Keratinocyte (primary cell): ENCODE data around the gene KCNJ8. TPM values are rescaled to one million over a fixed set of nuclear protein-coding genes. Genes with fewer than 3 reads are reported as not detected.

ENCODE experiments used
- DNase-seq: peaks from one replicate; pipeline ENCODE4 v3.0.0-alpha.2; 2011; ENCODE audit warnings: low read depth, missing footprints, low spot score
- FAIRE-seq: peaks from 2 replicates; lab custom pipeline; 2011; peaks lifted over from hg19 to GRCh38; lab: Jason Lieb, UNC
- H2AFZ ChIP-seq: 2 replicates; pipeline ENCODE4 v1.6.0; 2012; ENCODE audit warnings: low read length, control low read depth, inconsistent platforms; ENCODE audit not compliant: control insufficient read depth
- H3K27ac ChIP-seq: 2 replicates; pipeline ENCODE4 v1.5.1; 2011; ENCODE audit warnings: low read length; ENCODE audit not compliant: control insufficient read depth, insufficient read depth
- H3K27me3 ChIP-seq: 3 replicates; pipeline ENCODE4 v1.6.0; 2011; ENCODE audit warnings: low read length; ENCODE audit not compliant: control insufficient read depth, insufficient read depth; ENCODE audit errors: extremely low read depth
- H3K36me3 ChIP-seq, 2 experiments: 2 replicates in 1 of 2; 3 replicates in 1 of 2; pipeline ENCODE4 v1.5.1; 2011; ENCODE audit warnings: low read length in 2 of 2, mild to moderate bottlenecking in 1 of 2; ENCODE audit not compliant: control insufficient read depth in 2 of 2, insufficient read depth in 2 of 2; ENCODE audit errors: extremely low read depth in 1 of 2
- H3K4me1 ChIP-seq: 3 replicates; pipeline ENCODE4 v1.5.1; 2011; ENCODE audit warnings: low read length; ENCODE audit not compliant: control insufficient read depth, insufficient read depth; ENCODE audit errors: extremely low read depth
- H3K4me2 ChIP-seq: 3 replicates; pipeline ENCODE4 v1.6.0; 2011; ENCODE audit warnings: low read depth, low read length; ENCODE audit not compliant: control insufficient read depth, insufficient read depth; ENCODE audit errors: extremely low read depth
- H3K4me3 ChIP-seq, 3 experiments: fragments of 200-600 bp in 1 of 3; sonication (generic) in 1 of 3; 2 replicates in 2 of 3; 3 replicates in 1 of 3; pipeline ENCODE4 v1.5.1; 2011 to 2016; ENCODE audit warnings: low read length in 3 of 3, mild to moderate bottlenecking in 3 of 3, control low read depth in 2 of 3, inconsistent platforms in 1 of 3, low read depth in 1 of 3, mixed read lengths in 1 of 3, mixed run types in 1 of 3, moderate library complexity in 1 of 3; ENCODE audit not compliant: control insufficient read depth in 2 of 3, insufficient read depth in 2 of 3; ENCODE audit errors: extremely low read depth in 1 of 3
- H3K79me2 ChIP-seq: 2 replicates; pipeline ENCODE4 v1.6.0; 2012; ENCODE audit warnings: low read length; ENCODE audit not compliant: control insufficient read depth, insufficient read depth
- H3K9ac ChIP-seq: 3 replicates; pipeline ENCODE4 v1.6.0; 2011; ENCODE audit warnings: low read length; ENCODE audit not compliant: control insufficient read depth, insufficient read depth; ENCODE audit errors: extremely low read depth
- H3K9me1 ChIP-seq: 3 replicates; pipeline ENCODE4 v1.6.0; 2011; ENCODE audit warnings: low read length; ENCODE audit not compliant: control insufficient read depth, insufficient read depth; ENCODE audit errors: extremely low read depth
- H3K9me3 ChIP-seq: 2 replicates; pipeline ENCODE4 v1.5.1; 2012; ENCODE audit warnings: low read depth, low read length; ENCODE audit not compliant: control insufficient read depth
- H4K20me1 ChIP-seq: 3 replicates; pipeline ENCODE4 v1.6.0; 2011; ENCODE audit warnings: low read length; ENCODE audit not compliant: control insufficient read depth, insufficient read depth; ENCODE audit errors: extremely low read depth
- EZH2 ChIP-seq: IDR thresholded peaks from one replicate; pipeline ENCODE4 v1.6.1; 2012; ENCODE audit warnings: inconsistent platforms, mild to moderate bottlenecking, low read length, moderate library complexity
- dilution Hi-C: fragments of 300-500 bp; cut with MboI; formaldehyde crosslinking; loops from one replicate; pipeline ENCODE4 v1.7.0; 2020; ENCODE audit warnings: low sequenced_read_pairs; ENCODE audit not compliant: extremely low pct_ligation_motif_present
- polyA plus RNA-seq, 5 experiments: library from polyadenylated mRNA; depleted of rRNA in 3 of 5; stranded (reverse) in 3 of 5; stranded (forward) in 1 of 5; unstranded in 1 of 5; fragments of >200 nt; gene quantifications; 1 replicate in 1 of 5; 2 replicates in 3 of 5; 3 replicates in 1 of 5; pipeline versions ENCODE4 v1.2.1 to v1.2.3, GENCODE V29; 2011 to 2012; ENCODE audit warnings: missing spikeins in 2 of 5, low read depth in 1 of 5, low replicate concordance in 1 of 5
- TF ChIP-seq, protein P1 (sequence below), 3 experiments: IDR thresholded peaks in 1 of 3; conservative IDR thresholded peaks in 1 of 3; optimal IDR thresholded peaks in 1 of 3; 2 replicates in 2 of 3; 3 replicates in 1 of 3; pipeline versions ENCODE3 to v1.5.1; 2011; ENCODE audit warnings: low read length in 3 of 3, mild to moderate bottlenecking in 3 of 3, moderate library complexity in 2 of 3, control low read depth in 1 of 3, inconsistent platforms in 1 of 3; ENCODE audit not compliant: insufficient read depth in 2 of 3; ENCODE audit errors: extremely low read depth in 1 of 3

The KCNJ8 gene
- polyA plus RNA-seq, 1 donor (not counting 4 experiments of a cell fraction or from before 2014, with no cell fraction given) = not detected

DNA sequence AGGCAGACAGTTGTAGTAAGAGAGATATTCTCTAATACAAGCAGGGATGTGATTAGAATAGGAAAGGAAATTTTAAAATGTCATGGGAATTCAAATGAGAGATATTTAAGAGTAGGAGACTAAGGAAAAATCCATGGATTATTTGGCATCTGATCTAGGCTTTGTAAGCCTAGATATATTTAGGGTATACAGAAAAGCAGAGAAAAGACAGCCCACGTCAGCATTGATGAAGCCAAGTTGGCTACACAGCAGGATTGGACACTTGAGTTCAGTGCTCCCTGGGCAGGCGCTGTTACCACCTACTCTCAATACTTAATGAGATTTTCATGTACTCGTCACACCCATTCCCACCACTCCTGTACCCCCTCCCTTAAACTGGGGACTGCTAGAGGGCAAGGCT, 1.7 kb upstream of the KCNJ8 start:
- H3K79me2 ChIP-seq = no peaks in the 10 kb centered on the region
- FAIRE-seq (no peak), DNase-seq (no peak)
- H3K27me3 ChIP-seq = peaks cover 17% of the 10 kb centered on the region
- dilution Hi-C loops = loop anchor here (5.0 kb wide), 1 partner anchor 64 kb away; no protein-coding TSS in a partner anchor
- TF ChIP-seq, protein P1, sequence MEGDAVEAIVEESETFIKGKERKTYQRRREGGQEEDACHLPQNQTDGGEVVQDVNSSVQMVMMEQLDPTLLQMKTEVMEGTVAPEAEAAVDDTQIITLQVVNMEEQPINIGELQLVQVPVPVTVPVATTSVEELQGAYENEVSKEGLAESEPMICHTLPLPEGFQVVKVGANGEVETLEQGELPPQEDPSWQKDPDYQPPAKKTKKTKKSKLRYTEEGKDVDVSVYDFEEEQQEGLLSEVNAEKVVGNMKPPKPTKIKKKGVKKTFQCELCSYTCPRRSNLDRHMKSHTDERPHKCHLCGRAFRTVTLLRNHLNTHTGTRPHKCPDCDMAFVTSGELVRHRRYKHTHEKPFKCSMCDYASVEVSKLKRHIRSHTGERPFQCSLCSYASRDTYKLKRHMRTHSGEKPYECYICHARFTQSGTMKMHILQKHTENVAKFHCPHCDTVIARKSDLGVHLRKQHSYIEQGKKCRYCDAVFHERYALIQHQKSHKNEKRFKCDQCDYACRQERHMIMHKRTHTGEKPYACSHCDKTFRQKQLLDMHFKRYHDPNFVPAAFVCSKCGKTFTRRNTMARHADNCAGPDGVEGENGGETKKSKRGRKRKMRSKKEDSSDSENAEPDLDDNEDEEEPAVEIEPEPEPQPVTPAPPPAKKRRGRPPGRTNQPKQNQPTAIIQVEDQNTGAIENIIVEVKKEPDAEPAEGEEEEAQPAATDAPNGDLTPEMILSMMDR (optimal IDR thresholded peaks at IDR 0.05 in 1 of 3, IDR thresholded peaks at IDR 0.05 in 1 of 3, conservative IDR thresholded peaks at IDR 0.05 in 1 of 3; ENCODE audit: extremely low read depth in 1 of 3, insufficient read depth in 2 of 3, low read length in 3 of 3) = no peak
- TF ChIP-seq EZH2 = no peak
- no peaks in the 10 kb centered on the region for H3K9me3 ChIP-seq
- no peaks in the 10 kb centered on the region for H3K9me1 ChIP-seq
- no peaks in the 10 kb centered on the region for H3K36me3 ChIP-seq
- H2AFZ ChIP-seq = no peak overlapping the region
- H3K4me3 ChIP-seq = no peak overlapping the region
- H4K20me1 ChIP-seq = no peaks in the 10 kb centered on the region
- H3K9ac ChIP-seq = no peak overlapping the region
- H3K4me2 ChIP-seq = no peak overlapping the region
- H3K4me1 ChIP-seq = no peaks in the 10 kb centered on the region
- no peak overlapping the region for H3K27ac ChIP-seq

DNA sequence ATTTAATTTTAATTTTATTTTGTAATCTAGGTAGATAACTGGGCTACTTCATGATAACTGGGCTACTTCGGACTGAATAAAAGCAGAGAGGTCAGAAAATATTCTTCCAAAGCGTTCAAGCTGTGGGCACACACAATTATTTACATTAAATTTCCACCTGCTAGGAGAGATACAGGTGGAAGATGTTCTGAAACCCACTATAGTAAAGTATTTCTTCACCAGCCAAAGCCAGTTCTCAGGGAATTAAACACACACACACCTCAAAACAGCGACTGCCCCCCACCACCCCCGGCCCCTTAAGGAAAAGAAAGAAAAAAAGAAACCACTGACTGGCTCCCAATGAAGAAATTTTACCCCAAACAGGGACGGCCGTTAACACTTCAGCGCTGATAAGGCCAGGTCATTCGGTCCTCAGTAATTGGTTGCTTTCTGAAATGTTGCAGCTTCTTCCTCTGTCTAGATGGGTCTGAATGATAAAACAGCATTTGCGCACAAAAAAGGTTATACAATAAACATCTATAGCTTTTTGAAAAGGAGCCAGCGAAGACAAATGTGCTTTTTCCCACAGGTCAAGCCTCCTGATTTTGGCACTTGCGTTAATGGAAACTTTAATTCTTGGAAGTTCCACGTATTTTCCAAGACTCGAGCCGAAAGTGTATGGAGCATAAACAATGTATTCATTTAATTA, 771 bp upstream of the KCNJ8 start:
- DNase-seq (no peak), FAIRE-seq (no peak)
- H3K79me2 ChIP-seq = no peaks in the 10 kb centered on the region
- no peak overlapping the region for H3K4me3 ChIP-seq
- no peaks in the 10 kb centered on the region for H3K36me3 ChIP-seq
- H3K4me2 ChIP-seq = no peak overlapping the region
- TF ChIP-seq, protein P1 (optimal IDR thresholded peaks at IDR 0.05 in 1 of 3, IDR thresholded peaks at IDR 0.05 in 1 of 3, conservative IDR thresholded peaks at IDR 0.05 in 1 of 3; ENCODE audit: extremely low read depth in 1 of 3, insufficient read depth in 2 of 3, low read length in 3 of 3) = no peak
- no peak for TF ChIP-seq EZH2
- H3K9me1 ChIP-seq = no peaks in the 10 kb centered on the region
- H3K27me3 ChIP-seq = peaks cover 17% of the 10 kb centered on the region
- no peaks in the 10 kb centered on the region for H3K9me3 ChIP-seq
- H3K9ac ChIP-seq = no peak overlapping the region
- H2AFZ ChIP-seq = no peak overlapping the region
- dilution Hi-C loops = loop anchor here (5.0 kb wide), 1 partner anchor 63 kb away; no protein-coding TSS in a partner anchor
- no peaks in the 10 kb centered on the region for H3K4me1 ChIP-seq
- no peaks in the 10 kb centered on the region for H4K20me1 ChIP-seq
- H3K27ac ChIP-seq = no peak overlapping the region
